T follicular helper cell (primary cell): ENCODE measurements around the gene RAD51D.
"Not testable (repeated sequence)": the region's sequence is repeated elsewhere in the genome, so short reads cannot be mapped to it uniquely, and the experiment has no call there.

Experiments
- DNase-seq: peaks from one replicate; pipeline ENCODE4 v3.0.0-alpha.2; 2020; ENCODE audit warnings: low read depth

Gene RAD51D

DNA sequence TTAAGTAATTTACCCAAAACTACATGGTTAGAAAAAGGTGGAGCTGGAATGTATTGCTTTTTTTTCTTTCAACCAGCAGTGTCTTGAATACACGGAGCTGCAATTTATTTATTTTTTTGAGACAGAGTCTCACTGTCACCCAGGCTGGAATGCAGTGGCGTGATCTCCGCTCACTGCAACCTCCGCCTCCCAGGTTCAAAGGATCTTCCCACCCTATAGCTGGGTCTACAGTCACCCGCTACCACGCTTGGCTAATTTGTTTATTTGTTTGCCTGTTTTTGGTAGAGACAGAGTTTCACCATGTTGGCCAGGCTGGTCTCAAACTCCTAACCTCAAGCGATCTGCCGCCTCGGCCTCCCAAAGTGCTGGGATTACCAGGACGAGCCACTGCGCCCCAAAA, 29.0 kb downstream of the RAD51D start:
- not testable (repeated sequence) for DNase-seq

- DNase-seq, result peak; percentile 14
Observed at GRCh38 chr17:35089586-35090296, 29.9 kb downstream of the RAD51D start.

DNA sequence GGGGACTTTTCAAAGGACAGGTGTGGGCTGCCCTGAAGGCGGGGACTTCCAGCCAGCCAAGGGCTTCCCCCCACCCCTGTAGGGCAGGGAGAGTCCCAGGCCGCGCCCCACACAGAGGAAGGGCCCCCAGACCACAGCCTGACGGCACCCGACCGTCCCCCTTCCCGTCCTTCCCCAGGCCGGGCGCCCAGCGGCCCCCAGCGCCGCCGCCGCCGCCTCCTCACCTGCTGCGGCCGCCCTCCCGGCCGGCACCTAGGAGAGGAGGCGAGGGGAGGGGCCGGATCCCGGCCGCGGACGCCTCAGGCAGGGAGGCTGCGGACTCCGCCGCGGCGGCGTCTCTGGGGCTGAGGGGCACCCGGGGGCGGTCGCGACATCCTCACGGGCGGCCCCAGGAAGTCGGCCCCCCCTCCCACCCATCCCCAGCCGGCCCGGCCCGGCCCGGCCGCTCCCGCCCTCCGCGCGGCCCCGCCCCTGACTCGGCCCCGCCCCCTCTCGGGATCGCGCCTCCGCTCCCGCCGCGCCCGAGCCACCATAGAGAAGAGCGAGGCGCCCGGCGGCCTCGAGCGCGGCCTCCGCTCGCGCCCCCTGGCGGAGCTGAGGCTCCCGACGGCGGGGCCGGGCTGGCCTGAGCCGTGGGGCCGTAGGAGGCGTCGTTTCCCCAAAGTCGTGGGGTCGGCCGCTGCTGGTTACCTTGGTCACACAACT, 30.6 kb downstream of the RAD51D start:
- DNase-seq, result peak; percentile 85

DNA sequence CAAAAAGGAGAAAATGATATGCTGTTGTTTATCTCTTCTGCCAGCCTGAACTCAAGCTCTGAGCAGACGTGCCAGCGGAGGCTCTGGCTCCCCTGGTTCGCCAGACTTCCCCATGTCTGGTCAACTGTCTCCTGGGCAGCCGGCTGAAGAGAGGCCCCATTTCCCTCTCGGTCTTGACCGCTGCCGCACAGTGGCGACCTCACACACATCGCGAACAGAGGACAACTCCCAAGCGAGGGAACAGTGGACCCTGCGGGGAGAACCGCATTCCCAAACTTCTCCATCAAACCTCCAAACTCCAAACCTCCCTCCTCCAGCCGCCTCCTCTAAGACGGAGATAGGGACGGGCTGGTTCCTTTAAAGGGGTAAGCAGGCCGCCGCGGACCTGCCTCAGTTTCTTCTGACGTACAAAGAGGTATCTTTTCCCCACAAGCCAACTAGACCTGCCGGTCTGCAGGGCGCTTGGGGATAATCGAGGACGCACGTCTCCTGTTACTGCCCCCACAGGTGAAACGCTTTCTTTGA, 31.2 kb downstream of the RAD51D start:
- DNase-seq, result no peak

- DNase-seq, result peak; percentile 3
Observed at GRCh38 chr17:35087731-35088355, 31.8 kb downstream of the RAD51D start.

DNA sequence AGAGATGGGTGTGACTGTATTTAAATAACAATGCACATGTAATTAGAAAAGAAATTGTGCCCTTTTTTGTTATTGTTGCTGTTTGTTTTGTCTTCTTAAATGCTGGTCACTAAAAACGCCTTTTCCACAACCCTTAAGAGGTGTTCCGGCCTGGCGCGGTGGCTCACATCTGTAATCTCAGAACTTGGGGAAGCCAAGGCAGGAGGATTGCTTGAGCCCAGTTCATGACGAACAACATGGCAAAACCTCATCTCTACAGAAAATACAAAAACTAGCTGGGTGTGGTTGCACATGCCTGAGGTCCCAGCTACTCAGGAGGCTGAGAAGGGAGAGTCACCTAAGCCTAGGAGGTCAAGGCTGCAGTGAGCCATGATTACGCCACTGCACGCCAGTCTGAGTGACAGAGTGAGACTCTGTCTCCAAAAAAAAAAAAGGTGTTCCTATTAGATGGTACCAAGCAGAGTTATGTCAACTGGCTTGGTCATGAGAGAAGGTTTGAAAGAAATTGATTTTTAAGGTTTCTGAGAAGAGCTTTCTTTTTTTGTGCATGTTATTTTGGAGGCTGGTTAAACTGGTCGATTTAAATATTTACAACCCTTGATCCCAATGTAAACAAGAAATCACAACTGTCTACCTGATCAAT, 32.6 kb downstream of the RAD51D start:
- no peak for DNase-seq

- DNase-seq, result no peak
Observed at GRCh38 chr17:35086164-35086563, 33.5 kb downstream of the RAD51D start.

GRCh38 chr17:35084987-35085386, 34.7 kb downstream of the RAD51D start:
- DNase-seq, result no peak

GRCh38 chr17:35083071-35083470, 36.6 kb downstream of the RAD51D start:
- DNase-seq, result no peak

DNA sequence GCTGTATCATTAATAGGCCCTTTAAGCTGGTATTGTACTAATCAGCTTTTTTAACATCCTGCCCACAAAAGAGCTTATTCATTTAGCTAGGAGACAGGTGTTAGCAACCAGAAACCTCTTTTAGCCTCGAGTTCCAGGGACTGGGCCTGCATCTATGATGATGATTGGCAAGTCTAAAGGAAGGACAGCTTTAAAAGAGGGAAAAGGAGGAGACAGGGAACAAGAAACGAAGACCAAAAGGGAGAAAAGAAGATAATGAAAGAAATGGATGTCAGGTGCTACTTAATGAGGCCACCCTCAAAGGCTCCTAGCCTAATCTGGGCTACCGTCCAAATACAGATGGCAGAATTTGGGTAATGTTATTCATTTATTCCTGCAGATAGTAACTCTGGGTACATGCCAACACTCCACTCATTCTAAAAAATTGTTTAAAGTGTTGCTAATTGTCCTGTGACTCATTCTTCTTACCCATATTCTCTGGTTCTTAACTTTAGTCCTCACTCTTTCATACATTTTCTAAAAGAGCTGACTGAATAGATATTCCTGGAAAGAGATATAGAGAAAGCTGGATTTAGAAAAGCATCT, 37.5 kb downstream of the RAD51D start:
- DNase-seq, result no peak

GRCh38 chr17:35081638-35082037, 38.0 kb downstream of the RAD51D start:
- no peak for DNase-seq

- DNase-seq, result no peak
Observed at GRCh38 chr17:35080536-35080935, 39.1 kb downstream of the RAD51D start.

- no peak for DNase-seq
Observed at GRCh38 chr17:35079547-35080423, 39.9 kb downstream of the RAD51D start.

- no peak for DNase-seq
Observed at GRCh38 chr17:35076874-35077273, 42.8 kb downstream of the RAD51D start.

DNA sequence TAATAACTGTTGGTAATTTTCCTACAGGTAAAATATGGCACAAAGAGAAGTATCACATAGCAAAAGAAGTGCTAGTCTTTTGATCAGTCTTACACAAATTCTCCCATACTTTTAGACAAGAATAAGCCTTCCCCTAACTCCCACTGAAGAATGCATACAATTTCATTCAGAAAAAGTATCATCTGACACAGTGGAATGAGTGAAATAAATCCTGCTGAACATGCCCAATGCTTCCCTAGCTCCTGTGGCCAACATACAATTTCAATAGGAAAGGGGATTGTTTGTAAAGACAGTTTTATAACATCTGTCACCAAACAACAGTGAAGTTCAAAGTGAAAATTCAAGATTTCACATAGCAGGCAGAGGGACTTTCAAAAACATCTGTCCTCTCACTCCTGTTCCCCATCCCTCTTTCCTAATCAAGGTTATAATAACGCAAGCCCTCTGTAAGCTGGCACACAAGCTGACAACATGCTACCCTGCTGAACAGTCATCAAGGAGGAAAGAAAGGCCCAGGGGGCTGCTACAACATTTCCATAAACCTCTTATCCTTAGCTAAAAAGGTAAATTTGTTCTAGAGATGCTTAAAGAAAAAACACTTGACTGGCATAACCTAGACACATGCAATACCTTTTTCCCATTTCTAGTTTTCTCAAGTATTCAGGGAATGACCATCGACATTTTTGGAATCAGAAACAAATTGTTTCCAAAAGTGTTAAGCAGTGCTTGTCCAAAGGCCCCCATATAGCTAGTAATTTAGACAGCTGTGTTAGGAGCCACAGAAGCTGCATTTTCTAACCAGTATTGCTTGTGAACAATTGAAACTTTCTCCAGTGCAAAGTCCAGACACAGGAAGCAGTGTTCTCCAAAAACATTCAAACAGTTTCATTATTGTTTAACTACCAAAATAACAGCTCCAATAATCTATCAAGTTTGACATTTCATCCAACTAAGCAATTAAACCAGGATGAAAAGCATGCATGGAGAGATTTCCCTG, 44.7 kb downstream of the RAD51D start:
- no peak for DNase-seq

DNA sequence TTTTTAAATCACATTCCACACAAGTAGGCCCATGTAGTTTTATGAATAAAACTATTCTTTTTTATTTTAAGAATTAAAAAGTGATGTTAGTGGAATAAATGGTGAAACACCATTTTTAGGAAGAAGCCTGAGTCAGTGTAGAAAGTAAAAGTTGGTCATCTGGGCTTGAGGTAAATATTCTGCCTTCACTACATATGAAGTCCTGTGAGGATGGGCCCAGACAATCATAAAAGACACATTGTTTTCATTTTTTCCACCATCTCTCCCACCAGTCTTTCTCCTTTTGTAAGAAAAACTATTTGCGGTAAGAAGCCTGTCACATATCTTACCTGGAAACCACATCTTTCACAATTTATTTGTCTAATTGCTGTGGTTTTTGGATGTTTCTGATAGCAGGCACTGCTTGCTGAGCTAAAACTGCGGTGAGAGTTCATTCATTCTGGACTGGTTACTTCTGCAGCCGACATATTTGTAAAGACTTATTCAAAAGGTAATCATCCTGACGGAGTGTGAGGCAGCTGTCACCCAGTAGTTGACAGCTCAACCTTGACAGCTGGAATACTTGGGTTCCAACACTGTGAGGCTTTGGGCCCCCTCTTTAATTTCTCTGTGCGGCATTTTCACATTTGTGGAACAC, 45.6 kb downstream of the RAD51D start:
- no peak for DNase-seq

DNA sequence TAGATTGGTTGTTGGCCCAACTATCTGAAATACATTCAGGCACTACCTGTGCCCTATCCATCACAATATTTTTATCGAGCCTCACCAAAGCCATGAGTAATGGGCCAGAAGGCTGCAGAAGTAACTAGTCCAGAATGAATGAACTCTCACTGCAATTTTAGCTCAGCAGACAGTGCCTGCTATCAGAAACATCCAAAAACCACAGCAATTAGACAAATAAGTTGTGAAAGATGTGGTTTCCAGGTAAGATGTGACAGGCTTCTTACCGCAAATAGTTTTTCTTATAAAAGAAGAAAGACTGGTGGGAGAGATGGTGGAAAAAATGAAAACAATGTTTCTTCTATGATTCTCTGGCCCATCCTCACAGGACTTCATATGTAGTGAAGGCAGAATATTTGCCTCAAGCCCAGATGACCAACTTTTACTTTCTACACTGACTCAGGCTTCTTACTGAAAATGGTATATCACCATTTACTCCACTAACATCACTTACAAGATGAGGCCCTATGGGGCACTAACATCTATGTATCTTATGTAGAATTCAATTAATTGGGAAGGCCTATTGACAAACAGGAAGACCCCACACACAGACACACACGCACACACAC, 46.4 kb downstream of the RAD51D start:
- DNase-seq, result no peak

- DNase-seq, result no peak
Observed at GRCh38 chr17:35069311-35069710, 50.3 kb downstream of the RAD51D start.

GRCh38 chr17:35068249-35068648, 51.4 kb downstream of the RAD51D start:
- DNase-seq, result no peak
